Endothelial cell of umbilical vein (primary cell): ENCODE measurements around the gene LGALS1. TPM values are rescaled to one million over a fixed set of nuclear protein-coding genes. Genes with fewer than 3 reads are reported as not detected.

Source experiments
- BruUV-seq: library from RNA; stranded (reverse); fragments of 400-500 nt; replicated peaks from 2 replicates; lab custom pipeline; 2021; lab: Mats Ljungman, UMichigan
- CTCF ChIA-PET: fragments of 300-600, 350-600 bp; sonication (Branson Sonifier 250); formaldehyde crosslinking; loops from one replicate; lab custom pipeline; 2021; ENCODE audit warnings: antibody characterized with exemption, inconsistent platforms; lab: Charles Lee
- POLR2A ChIA-PET: fragments of 300-600, 350-600 bp; sonication (Branson Sonifier 250); formaldehyde crosslinking; loops from one replicate; lab custom pipeline; 2021; ENCODE audit warnings: antibody characterized with exemption, inconsistent platforms; lab: Charles Lee
- DNase-seq: peaks from one replicate; pipeline ENCODE4 v3.0.0-alpha.2; 2011; ENCODE audit warnings: low read depth, low spot score
- FAIRE-seq: peaks from 2 replicates; lab custom pipeline; 2011; peaks lifted over from hg19 to GRCh38; lab: Jason Lieb, UNC
- H2AFZ ChIP-seq: 2 replicates; pipeline ENCODE4 v1.6.0; 2012; ENCODE audit warnings: low read depth, low read length, control low read depth, inconsistent platforms
- H3K27ac ChIP-seq: 2 replicates; pipeline ENCODE4 v1.5.1; 2011; ENCODE audit warnings: low read depth, mild to moderate bottlenecking, control low read depth, low read length, moderate library complexity; ENCODE audit not compliant: insufficient read depth
- H3K27me3 ChIP-seq, 2 experiments: 2 replicates each; pipeline versions ENCODE4 v1.6.0 to v1.6.1; 2011; ENCODE audit warnings: low read length in 2 of 2, mixed read lengths in 1 of 2; ENCODE audit not compliant: control insufficient read depth in 2 of 2, insufficient read depth in 2 of 2
- H3K36me3 ChIP-seq, 2 experiments: 2 replicates in 1 of 2; 3 replicates in 1 of 2; pipeline ENCODE4 v1.5.1; 2011; ENCODE audit warnings: low read length in 2 of 2, mild to moderate bottlenecking in 1 of 2, moderate library complexity in 1 of 2; ENCODE audit not compliant: control insufficient read depth in 2 of 2, insufficient read depth in 2 of 2; ENCODE audit errors: extremely low read depth in 1 of 2
- H3K4me1 ChIP-seq: 3 replicates; pipeline ENCODE4 v1.5.1; 2011; ENCODE audit warnings: mild to moderate bottlenecking, low read length; ENCODE audit not compliant: control insufficient read depth, insufficient read depth; ENCODE audit errors: extremely low read depth
- H3K4me2 ChIP-seq: 2 replicates; pipeline ENCODE4 v1.6.1; 2011; ENCODE audit warnings: low read length, control low read depth, mixed read lengths; ENCODE audit not compliant: insufficient read depth
- H3K4me3 ChIP-seq, 3 experiments: fragments of 200-600 bp in 1 of 3; sonication (generic), shearing (Covaris generic) in 1 of 3; replicated peaks in 1 of 3; 2 replicates each; pipeline ENCODE4 v1.5.1; 2011 to 2016; ENCODE audit warnings: control low read depth in 3 of 3, low read length in 3 of 3, mild to moderate bottlenecking in 2 of 3, inconsistent platforms in 1 of 3, low read depth in 1 of 3, moderate library complexity in 1 of 3; ENCODE audit not compliant: insufficient read depth in 1 of 3
- H3K79me2 ChIP-seq: 2 replicates; pipeline ENCODE4 v1.6.0; 2012; ENCODE audit warnings: low read length, inconsistent platforms; ENCODE audit not compliant: control insufficient read depth, insufficient read depth
- H3K9ac ChIP-seq: replicated peaks from 2 replicates; pipeline ENCODE3; 2011; ENCODE audit warnings: low read length, control low read depth; ENCODE audit not compliant: insufficient read depth; ENCODE audit errors: extremely low read depth
- H3K9me1 ChIP-seq: replicated peaks from 3 replicates; pipeline ENCODE4 v1.6.0; 2011; ENCODE audit warnings: mild to moderate bottlenecking, low read length; ENCODE audit not compliant: control insufficient read depth, insufficient read depth; ENCODE audit errors: extremely low read depth
- H3K9me3 ChIP-seq: replicated peaks from 2 replicates; pipeline ENCODE4 v1.5.1; 2012; ENCODE audit warnings: low read length, inconsistent platforms; ENCODE audit not compliant: control insufficient read depth, insufficient read depth
- H4K20me1 ChIP-seq: replicated peaks from 2 replicates; pipeline ENCODE3; 2011; ENCODE audit warnings: mild to moderate bottlenecking, low read length; ENCODE audit not compliant: control insufficient read depth, insufficient read depth; ENCODE audit errors: extremely low read depth
- CTCF ChIP-seq, 2 donors: IDR thresholded peaks; 1 replicate in 1 of 2; 2 replicates in 1 of 2; pipeline ENCODE4 v1.5.1; 2011; ENCODE audit warnings: low read length in 2 of 2, mild to moderate bottlenecking in 2 of 2, moderate library complexity in 2 of 2, control low read depth in 1 of 2, inconsistent platforms in 1 of 2, low read depth in 1 of 2; ENCODE audit not compliant: insufficient read depth in 1 of 2; ENCODE audit errors: extremely low read depth in 1 of 2
- EZH2 ChIP-seq: IDR thresholded peaks from 2 replicates; pipeline ENCODE4 v1.6.1; 2012; ENCODE audit warnings: borderline replicate concordance, low read depth, mild to moderate bottlenecking, moderate library complexity, low read length, inconsistent platforms; ENCODE audit not compliant: severe bottlenecking
- FOS ChIP-seq: IDR thresholded peaks from 2 replicates; pipeline ENCODE4 v1.6.1; 2011; ENCODE audit warnings: mild to moderate bottlenecking, low read length, moderate library complexity, borderline replicate concordance; ENCODE audit not compliant: insufficient read depth
- MYC ChIP-seq: IDR thresholded peaks from one replicate; pipeline ENCODE4 v1.6.1; 2011; ENCODE audit warnings: mild to moderate bottlenecking, low read depth, low read length
- POLR2A ChIP-seq: IDR thresholded peaks from 2 replicates; pipeline ENCODE4 v1.6.1; 2012; ENCODE audit warnings: low read depth, mild to moderate bottlenecking, control low read depth, low read length
- dilution Hi-C: fragments of 300-500 bp; cut with MboI; formaldehyde crosslinking; loops from one replicate; pipeline ENCODE4 v1.15.0; 2019; ENCODE audit warnings: low sequenced_read_pairs; ENCODE audit not compliant: extremely low pct_ligation_motif_present
- intact Hi-C: fragments of 100-400 bp; cut with micrococcal nuclease; formaldehyde crosslinking; loops from one replicate; pipeline ENCODE4 v1.10.0; 2022
- polyA plus RNA-seq, 4 experiments: library from polyadenylated mRNA; depleted of rRNA in 3 of 4; stranded (reverse) in 3 of 4; unstranded in 1 of 4; fragments of >200 nt; gene quantifications; 2 replicates each; pipeline versions ENCODE4 v1.2.1 to v1.2.3, GENCODE V29; 2011 to 2012; ENCODE audit warnings: missing spikeins in 1 of 4
- total RNA-seq: library from RNA; stranded (reverse); gene quantifications from 2 replicates; pipeline ENCODE4 v1.2.3, GENCODE V29; 2021
- TF ChIP-seq, protein P1 (sequence below): IDR thresholded peaks from 2 replicates; pipeline ENCODE4 v1.6.1; 2011; ENCODE audit not compliant: insufficient read depth, insufficient read length

Gene LGALS1
- total and polyA plus RNA-seq, 2 donors (not counting 3 experiments of a cell fraction or from before 2014, with no cell fraction given): 2,698 to 13,642 TPM

GRCh38 chr22:37708580-37709444 is 33.4 kb downstream of the LGALS1 start:
- H2AFZ ChIP-seq: peak overlapping the region; percentile 3
- no peaks in the 10 kb centered on the region for H3K9me1 ChIP-seq
- dilution Hi-C loops (no loop called here), intact Hi-C loops (no loop called here)
- TF ChIP-seq, protein P1, sequence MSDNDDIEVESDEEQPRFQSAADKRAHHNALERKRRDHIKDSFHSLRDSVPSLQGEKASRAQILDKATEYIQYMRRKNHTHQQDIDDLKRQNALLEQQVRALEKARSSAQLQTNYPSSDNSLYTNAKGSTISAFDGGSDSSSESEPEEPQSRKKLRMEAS: no peak
- no peak for TF ChIP-seq POLR2A
- TF ChIP-seq FOS: no peak
- no peaks in the 10 kb centered on the region for H3K27me3 ChIP-seq
- BruUV-seq: no TSS peak
- DNase-seq (no peak), FAIRE-seq (no peak)
- no peaks in the 10 kb centered on the region for H3K36me3 ChIP-seq
- no peak overlapping the region for H3K9ac ChIP-seq
- H4K20me1 ChIP-seq: no peaks in the 10 kb centered on the region
- H3K27ac ChIP-seq: no peak overlapping the region
- no peak overlapping the region for H3K4me3 ChIP-seq
- no peaks in the 10 kb centered on the region for H3K79me2 ChIP-seq
- CTCF ChIA-PET: no interaction called here
- H3K4me1 ChIP-seq: peaks cover 5% of the 10 kb centered on the region
- POLR2A ChIA-PET: no interaction called here
- no peaks in the 10 kb centered on the region for H3K9me3 ChIP-seq
- H3K4me2 ChIP-seq: no peak overlapping the region

GRCh38 chr22:37709445-37709765 is 34.0 kb downstream of the LGALS1 start:
- POLR2A ChIA-PET: no interaction called here
- intact Hi-C loops (no loop called here), dilution Hi-C loops (no loop called here)
- H3K36me3 ChIP-seq: no peaks in the 10 kb centered on the region
- FAIRE-seq: no peak
- H3K4me1 ChIP-seq: peaks cover 5% of the 10 kb centered on the region
- no TSS peak for BruUV-seq
- no peak overlapping the region for H2AFZ ChIP-seq
- no peak overlapping the region for H3K9ac ChIP-seq
- no peak overlapping the region for H3K4me2 ChIP-seq
- H3K27ac ChIP-seq: no peak overlapping the region
- no peaks in the 10 kb centered on the region for H3K79me2 ChIP-seq
- no peaks in the 10 kb centered on the region for H4K20me1 ChIP-seq
- H3K9me3 ChIP-seq: no peaks in the 10 kb centered on the region
- CTCF ChIA-PET: no interaction called here
- H3K9me1 ChIP-seq: no peaks in the 10 kb centered on the region
- H3K27me3 ChIP-seq: no peaks in the 10 kb centered on the region
- no peak for DNase-seq
- TF ChIP-seq, protein P1: no peak
- TF ChIP-seq CTCF (IDR thresholded peaks at IDR 0.05; ENCODE audit: extremely low read depth in 1 of 2, insufficient read depth in 1 of 2, low read depth in 1 of 2, low read length in 2 of 2): no peak
- no peak for TF ChIP-seq POLR2A
- TF ChIP-seq EZH2: no peak
- no peak for TF ChIP-seq MYC
- H3K4me3 ChIP-seq: no peak overlapping the region
